RWPE1 (cell line): ENCODE results near the gene ME3.

ENCODE experiments used
- CTCF ChIA-PET: fragments of 350-600 bp; sonication (Branson Sonifier 250); formaldehyde crosslinking; extraction: SDS; loops from one replicate; lab custom pipeline; 2021; lab: Yijun Ruan, JAX
- POLR2A ChIA-PET: fragments of 400-600 bp; formaldehyde crosslinking; extraction: SDS; loops from one replicate; lab custom pipeline; 2020; ENCODE audit warnings: antibody characterized with exemption; ENCODE audit not compliant: low non-redundant PET; lab: Yijun Ruan, JAX
- DNase-seq: peaks from one replicate; pipeline ENCODE4 v3.0.0; 2012; ENCODE audit warnings: low spot score
- H3K27ac ChIP-seq: fragments of 450-650 bp; 2 replicates; pipeline ENCODE4 v1.5.1; 2017
- TF ChIP-seq, protein P1 (sequence below): fragments of 450-650 bp; conservative IDR thresholded peaks from 2 replicates; pipeline ENCODE4 v1.5.1; 2017; ENCODE audit warnings: low read depth, mild to moderate bottlenecking

The ME3 gene

GRCh38 chr11:86591631-86592030, 80.8 kb downstream of the ME3 start:
- ChIA-PET CTCF (no interaction called here), POLR2A (no interaction called here)

DNA sequence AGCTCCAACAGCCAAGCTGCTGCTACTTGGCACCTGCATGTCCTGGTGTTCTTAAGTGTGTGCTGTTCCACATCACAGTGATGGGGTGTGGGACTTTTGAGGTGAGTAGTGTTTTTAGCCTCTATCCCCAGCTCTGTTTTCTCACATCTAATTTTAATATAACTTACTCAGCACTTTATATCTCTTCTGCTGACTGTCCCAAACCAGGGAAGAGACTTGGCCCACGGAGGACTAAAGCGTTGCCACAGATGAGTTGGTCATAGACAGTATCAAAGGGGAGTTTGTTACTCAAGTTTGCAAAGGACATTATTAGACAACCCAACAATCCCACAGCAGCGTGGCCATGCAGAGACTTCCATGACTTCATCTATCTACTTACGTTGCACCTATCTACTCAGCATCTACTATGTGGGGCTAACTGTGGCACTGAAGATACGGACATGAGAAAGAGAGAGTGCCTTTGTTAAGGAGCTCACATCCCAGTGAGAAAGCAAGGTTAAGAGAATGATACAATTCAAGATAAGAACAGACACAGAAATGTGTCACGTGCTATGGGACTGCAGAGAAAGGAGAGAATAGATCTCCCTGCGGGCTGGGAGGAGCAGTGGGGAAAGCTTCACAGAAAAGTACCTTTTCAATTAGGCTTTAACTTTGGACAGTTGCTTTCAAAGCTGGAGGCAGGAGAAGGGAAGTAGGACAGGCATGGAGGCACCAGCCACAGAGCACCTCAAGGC, 82.4 kb downstream of the ME3 start:
- CTCF ChIA-PET, result no interaction called here
- DNase-seq, result no peak
- TF ChIP-seq, protein P1, sequence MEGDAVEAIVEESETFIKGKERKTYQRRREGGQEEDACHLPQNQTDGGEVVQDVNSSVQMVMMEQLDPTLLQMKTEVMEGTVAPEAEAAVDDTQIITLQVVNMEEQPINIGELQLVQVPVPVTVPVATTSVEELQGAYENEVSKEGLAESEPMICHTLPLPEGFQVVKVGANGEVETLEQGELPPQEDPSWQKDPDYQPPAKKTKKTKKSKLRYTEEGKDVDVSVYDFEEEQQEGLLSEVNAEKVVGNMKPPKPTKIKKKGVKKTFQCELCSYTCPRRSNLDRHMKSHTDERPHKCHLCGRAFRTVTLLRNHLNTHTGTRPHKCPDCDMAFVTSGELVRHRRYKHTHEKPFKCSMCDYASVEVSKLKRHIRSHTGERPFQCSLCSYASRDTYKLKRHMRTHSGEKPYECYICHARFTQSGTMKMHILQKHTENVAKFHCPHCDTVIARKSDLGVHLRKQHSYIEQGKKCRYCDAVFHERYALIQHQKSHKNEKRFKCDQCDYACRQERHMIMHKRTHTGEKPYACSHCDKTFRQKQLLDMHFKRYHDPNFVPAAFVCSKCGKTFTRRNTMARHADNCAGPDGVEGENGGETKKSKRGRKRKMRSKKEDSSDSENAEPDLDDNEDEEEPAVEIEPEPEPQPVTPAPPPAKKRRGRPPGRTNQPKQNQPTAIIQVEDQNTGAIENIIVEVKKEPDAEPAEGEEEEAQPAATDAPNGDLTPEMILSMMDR, result no peak
- POLR2A ChIA-PET, result no interaction called here
- no peak overlapping the region for H3K27ac ChIP-seq

More at GRCh38 chr11:86591631-86592030, 80.8 kb downstream of the ME3 start:
- no peak for DNase-seq
- TF ChIP-seq, protein P1, result no peak
- no peak overlapping the region for H3K27ac ChIP-seq

DNA sequence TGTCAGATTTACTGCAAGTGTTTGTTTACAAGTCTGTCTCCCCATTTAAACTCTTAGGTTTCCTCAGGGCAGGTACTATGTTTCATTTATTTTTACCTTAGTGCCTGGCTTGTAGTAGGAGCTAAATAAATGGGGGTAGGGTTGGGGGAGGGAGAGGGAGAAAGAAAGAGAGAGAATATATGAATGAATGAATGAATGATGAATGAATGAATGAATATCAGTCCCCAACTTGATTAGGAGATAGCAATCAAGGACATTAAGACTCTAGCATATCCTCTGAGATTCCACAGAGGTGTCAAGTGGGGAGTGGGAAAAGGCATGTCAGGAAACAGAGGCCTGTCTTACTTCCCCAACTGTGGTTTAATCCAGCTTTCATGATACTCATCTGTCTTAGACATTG, 83.2 kb downstream of the ME3 start:
- ChIA-PET CTCF (no interaction called here), POLR2A (no interaction called here)
- no peak overlapping the region for H3K27ac ChIP-seq
- TF ChIP-seq, protein P1, result no peak
- no peak for DNase-seq

DNA sequence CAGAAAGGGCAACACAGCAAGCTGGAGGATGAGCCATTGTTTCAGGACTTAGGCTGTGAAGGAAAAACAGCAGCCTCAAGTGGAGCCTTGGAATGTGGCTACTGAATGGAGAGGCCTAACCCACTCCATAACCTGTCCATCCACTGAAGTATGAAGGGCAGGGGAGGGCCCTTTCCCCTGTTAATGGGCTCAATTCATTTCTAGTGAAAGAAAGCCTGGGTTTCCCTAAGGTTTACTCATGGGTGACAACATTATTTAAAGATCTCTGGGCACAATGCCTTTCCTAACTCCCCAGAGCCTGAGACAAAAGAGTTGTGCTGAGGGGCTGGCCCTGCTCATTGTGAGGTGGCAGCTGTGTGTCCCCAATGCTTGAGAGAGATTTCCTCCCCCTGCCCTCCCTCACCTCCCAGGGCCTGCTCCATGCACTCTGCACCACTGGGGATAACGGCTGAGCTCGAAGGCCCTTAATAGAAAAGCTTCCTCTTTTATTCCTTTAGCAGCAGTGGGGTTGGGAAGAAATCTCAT, 83.8 kb downstream of the ME3 start:
- POLR2A ChIA-PET, result no interaction called here
- TF ChIP-seq, protein P1, result no peak
- DNase-seq, result no peak
- CTCF ChIA-PET, result no interaction called here
- H3K27ac ChIP-seq, result no peak overlapping the region

DNA sequence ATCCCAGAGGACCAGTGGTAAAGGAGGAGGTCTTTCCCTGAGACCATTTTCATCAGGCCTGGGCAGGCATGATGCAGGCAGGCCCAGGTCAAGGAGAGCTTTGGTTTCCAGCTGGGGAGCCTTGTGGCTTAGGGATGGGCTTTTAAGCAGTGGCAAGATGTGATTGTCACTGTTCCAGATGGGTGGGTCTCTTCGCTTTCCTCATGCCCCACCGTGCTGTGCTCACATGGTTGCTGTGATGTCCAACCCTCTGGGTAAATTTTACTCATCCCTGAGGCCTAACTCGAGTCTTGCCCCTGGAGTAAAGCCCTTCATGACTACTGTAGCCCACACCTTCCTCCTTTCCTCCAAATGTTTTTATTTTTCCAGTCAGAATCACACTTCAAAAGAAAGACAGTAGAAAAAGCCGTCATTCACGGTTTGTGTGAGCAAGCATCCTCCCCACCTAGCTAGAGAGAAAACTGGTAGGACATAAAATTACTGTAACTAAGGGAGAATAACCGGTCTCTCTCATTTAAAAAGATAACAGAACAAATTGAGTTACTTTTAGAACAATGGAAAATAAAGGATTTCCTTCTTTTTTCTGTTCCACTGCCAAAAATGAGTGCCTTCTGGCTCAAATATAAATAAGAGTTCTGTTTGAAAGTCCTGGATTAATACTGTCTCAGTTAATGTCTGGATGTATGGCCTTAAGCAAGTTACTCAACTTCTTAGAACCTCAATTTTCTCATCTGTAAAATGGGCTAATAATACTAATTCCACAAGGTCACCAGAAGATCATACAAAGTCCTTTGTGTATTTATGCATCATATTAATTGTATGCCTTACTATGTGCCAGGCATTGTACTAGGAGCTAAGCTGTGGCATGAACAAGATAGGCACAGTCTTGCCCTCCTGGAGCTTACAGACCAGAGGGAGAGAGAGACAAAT, 84.9 kb downstream of the ME3 start:
- TF ChIP-seq, protein P1, result no peak
- ChIA-PET POLR2A (no interaction called here), CTCF (no interaction called here)
- DNase-seq, result no peak
- H3K27ac ChIP-seq, result no peak overlapping the region

- DNase-seq, result no peak
- CTCF ChIA-PET, result interaction anchor here (0.6 kb wide), 2 partner anchors 8 to 104 kb away, joined by 3 read pairs; no protein-coding TSS in a partner anchor
- TF ChIP-seq, protein P1, result no peak
- H3K27ac ChIP-seq, result no peak overlapping the region
- POLR2A ChIA-PET, result no interaction called here
Observed at GRCh38 chr11:86586307-86586706, 86.1 kb downstream of the ME3 start.
